ENCODE data around the gene CORO7. TPM values are rescaled to one million over a fixed set of nuclear protein-coding genes. Genes with fewer than 3 reads are reported as not detected.

The CORO7 gene
- total and polyA plus RNA-seq, 9 of the 15 experiments (the other 6 are each of a cell fraction or from before 2014, with no cell fraction given), result 0.45 to 77.2 (median 18.7) TPM

GRCh38 chr16:4347765-4348509 is 68.5 kb downstream of the CORO7 start (continued):
- peak; percentile 14 to 41 for TF ChIP-seq E2F6 (IDR thresholded peaks at IDR 0.05; ENCODE audit: borderline replicate concordance in 1 of 2, extremely low read depth in 1 of 2, insufficient read depth in 1 of 2, insufficient read length in 1 of 2, low read depth in 1 of 2, low read length in 1 of 2, poor library complexity in 1 of 2, severe bottlenecking in 1 of 2)
- peak; percentile 42 for TF ChIP-seq POLR2G (IDR thresholded peaks at IDR 0.05; ENCODE audit: low read depth, low read length)
- TF ChIP-seq FOSL1 (tag; conservative IDR thresholded peaks at IDR 0.05), result no peak
- peak; percentile 41; the same call in 1 of the 2 replicates for TF ChIP-seq TAL1 (IDR thresholded peaks at IDR 0.05)
- TF ChIP-seq ZNF174 (CRISPR knock-in tag; IDR thresholded peaks at IDR 0.05), result no peak
- TF ChIP-seq SPI1 (IDR thresholded peaks at IDR 0.05; ENCODE audit: borderline replicate concordance, low read depth, low read length), result no peak
- TF ChIP-seq RBM39 (optimal IDR thresholded peaks at IDR 0.05; ENCODE audit: low read depth, low read length), result no peak
- TF ChIP-seq ARID3A (IDR thresholded peaks at IDR 0.05; ENCODE audit: borderline replicate concordance, low read depth, low read length), result no peak
- TF ChIP-seq SUPT5H (IDR thresholded peaks at IDR 0.05), result no peak
- no peak for TF ChIP-seq ZBTB34 (CRISPR knock-in tag; IDR thresholded peaks at IDR 0.05)
- TF ChIP-seq FOXJ2 (tag; IDR thresholded peaks at IDR 0.05), result no peak
- TF ChIP-seq RBFOX2 (IDR thresholded peaks at IDR 0.05; ENCODE audit: low read depth, low read length), result peak; percentile 54
- no peak for TF ChIP-seq AFF4 (CRISPR knock-in tag; IDR thresholded peaks at IDR 0.05)
- TF ChIP-seq MAX (CRISPR knock-in tag; IDR thresholded peaks at IDR 0.05), result no peak; the same call in none of the 2 replicates
- TF ChIP-seq HDAC1 (IDR thresholded peaks at IDR 0.05), result 0 out of 4 replicates have a peak, but pooled peaks of 1 of the 2 experiments have one; percentile 34
- no peak for TF ChIP-seq DDX20 (tag; IDR thresholded peaks at IDR 0.05; ENCODE audit: low read depth)
- TF ChIP-seq KLF13 (tag; IDR thresholded peaks at IDR 0.05; ENCODE audit: borderline replicate concordance, low read depth), result no peak

All from K562 (cell line).